Left renal pelvis (tissue), 4 donors: Measurements from ENCODE around the gene HOXA2. TPM values are rescaled to one million over a fixed set of nuclear protein-coding genes. Genes with fewer than 3 reads are reported as not detected.

Experiments used
- DNase-seq, 4 donors: peaks; one replicate each; pipeline ENCODE4 v3.0.0-alpha.2; 2013; ENCODE audit warnings: low read depth in 4 of 4, low spot score in 3 of 4
- polyA plus RNA-seq, 4 donors: library from polyadenylated mRNA; unstranded; fragments of 120-200 nt; gene quantifications; one replicate each; pipeline ENCODE4 v1.2.1, GENCODE V29; 2013; ENCODE audit not compliant: insufficient read length in 4 of 4

The HOXA2 gene
- polyA plus RNA-seq, 4 donors: 10.1 to 15.1 (median 11.3) TPM

GRCh38 chr7:27126596-27127327, 24.3 kb upstream of the HOXA2 start:
- DNase-seq: no peak

- DNase-seq: no peak
Measured at GRCh38 chr7:27125986-27126394, 23.5 kb upstream of the HOXA2 start.

DNA sequence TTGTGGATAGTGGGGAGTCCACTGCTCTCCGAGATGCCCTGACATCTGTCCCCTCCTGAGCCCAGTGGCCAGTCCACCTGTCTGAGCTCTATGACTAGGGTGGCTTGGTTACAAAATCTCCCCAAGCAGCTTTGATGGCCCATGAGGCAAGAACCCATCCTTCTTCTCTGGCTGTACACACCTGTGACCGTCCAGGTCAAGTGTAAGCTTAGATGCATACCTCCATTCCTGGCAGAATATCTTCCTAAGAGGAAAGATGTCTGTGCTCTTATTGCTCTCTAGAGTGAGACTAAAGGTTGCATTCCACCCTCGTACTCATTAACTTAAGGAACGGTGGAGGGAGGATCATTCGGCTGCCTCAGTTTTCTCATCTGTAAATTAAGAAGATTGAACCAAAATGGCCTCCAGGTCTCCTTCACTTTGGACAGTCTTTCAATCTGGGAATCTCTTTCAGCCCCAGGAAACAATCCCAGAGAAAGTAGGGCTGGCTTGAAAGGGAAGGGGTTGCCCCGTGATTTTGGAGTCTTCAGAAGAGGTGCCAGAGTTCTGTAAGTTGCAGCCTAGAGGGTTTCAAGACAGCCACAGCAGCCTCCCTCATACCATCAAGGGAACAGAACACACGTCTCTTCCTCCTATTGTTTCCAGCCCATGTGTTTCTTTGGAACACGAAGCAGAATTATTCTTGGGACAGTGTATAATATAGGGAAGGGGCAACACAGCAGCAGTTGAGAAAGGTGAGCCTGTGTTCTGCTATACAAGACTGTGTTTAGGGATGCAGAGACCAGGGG, 22.6 kb upstream of the HOXA2 start:
- no peak for DNase-seq

- no peak for DNase-seq
Measured at GRCh38 chr7:27124096-27124901, 21.8 kb upstream of the HOXA2 start.

GRCh38 chr7:27123477-27124053, 21.1 kb upstream of the HOXA2 start:
- DNase-seq: no peak

DNA sequence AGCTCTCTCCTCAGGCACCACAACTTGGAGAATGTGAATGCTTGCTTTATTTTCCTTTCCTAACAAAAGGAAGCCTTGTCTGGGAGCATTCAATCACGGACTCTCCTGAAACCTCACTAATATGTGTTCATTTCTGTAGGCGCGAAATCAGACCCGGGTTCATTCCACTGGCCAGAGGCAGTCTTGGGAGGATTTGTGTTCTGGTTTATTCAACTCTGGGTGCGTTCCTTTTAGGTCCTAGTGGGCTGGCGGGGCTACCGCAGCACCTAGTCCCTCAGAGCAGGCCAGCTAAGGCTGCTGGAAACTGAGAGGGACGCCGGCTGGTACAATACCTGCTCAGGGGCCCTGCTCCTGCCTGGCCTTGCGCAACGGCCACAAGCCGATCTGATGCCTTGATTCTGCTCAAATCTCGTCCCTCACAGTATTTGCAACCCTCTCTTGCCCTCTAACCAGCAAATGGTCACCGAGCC, 20.6 kb upstream of the HOXA2 start:
- no peak for DNase-seq

DNA sequence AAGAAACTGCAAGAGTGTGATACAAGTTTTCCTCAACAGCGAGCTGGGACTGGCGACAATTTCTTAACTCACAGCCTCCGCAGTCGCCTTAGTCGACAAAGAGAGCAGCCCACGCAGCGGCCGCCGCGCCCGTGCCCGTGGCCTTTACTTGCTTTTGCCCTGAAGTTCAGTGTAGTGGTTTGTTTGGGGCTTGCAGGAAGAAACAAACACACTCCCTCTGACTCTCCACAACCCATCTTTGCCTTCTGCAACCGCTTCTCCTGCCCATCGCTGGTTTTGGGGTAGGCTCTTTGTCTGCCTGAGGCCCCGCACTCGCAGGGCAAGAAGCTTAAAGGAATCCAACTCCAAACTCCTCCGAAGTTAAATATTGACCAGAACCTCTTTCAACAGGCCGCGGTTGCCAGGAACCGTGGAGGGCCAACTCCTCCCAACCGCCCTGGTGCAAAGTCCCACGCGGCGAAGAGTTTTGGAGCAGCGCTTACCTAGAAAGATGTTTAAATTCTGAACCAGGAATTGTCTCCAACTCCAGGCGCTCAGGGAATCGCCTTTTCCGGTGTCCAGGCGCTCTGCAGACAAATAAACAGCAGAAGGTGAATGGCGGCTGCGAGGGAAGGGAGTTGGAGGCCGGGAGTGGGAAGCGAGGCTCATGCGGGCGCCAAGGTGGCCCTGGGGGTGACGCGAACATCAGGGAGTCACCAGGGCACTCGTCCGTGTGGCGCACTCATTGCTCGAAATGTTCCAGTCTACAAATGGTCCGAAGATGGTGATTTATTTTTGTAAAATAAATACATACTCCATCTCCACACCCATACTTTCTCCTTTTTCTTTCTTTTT, 19.8 kb upstream of the HOXA2 start:
- DNase-seq: no peak

- no peak for DNase-seq
Measured at GRCh38 chr7:27121684-27122076, 19.2 kb upstream of the HOXA2 start.

DNA sequence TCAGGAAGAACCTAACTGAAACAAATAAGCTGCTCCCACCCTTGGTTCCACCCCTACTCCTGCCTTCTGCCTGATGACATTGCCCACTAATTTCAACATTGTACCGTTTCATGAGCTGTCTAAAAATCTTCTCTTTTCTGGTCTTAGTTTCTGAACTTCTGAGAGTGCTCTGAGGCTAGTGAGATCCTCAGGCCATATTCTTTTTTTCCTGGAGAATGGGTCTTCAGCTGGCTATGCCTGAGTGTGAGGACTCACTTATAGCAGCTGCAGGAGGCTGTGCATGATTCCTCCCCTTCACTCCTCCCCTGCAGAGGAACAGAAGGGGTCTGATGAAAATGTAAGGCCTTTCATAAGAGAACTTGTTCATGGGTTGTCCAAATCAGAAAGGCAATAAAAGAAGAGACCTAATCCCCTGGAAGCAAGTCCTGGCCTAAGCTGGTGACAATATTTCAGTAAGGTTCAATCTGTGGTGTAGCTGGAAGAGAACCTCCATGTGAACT, 17.0 kb upstream of the HOXA2 start:
- no peak for DNase-seq

- no peak for DNase-seq
Measured at GRCh38 chr7:27118580-27118979, 16.1 kb upstream of the HOXA2 start.

DNA sequence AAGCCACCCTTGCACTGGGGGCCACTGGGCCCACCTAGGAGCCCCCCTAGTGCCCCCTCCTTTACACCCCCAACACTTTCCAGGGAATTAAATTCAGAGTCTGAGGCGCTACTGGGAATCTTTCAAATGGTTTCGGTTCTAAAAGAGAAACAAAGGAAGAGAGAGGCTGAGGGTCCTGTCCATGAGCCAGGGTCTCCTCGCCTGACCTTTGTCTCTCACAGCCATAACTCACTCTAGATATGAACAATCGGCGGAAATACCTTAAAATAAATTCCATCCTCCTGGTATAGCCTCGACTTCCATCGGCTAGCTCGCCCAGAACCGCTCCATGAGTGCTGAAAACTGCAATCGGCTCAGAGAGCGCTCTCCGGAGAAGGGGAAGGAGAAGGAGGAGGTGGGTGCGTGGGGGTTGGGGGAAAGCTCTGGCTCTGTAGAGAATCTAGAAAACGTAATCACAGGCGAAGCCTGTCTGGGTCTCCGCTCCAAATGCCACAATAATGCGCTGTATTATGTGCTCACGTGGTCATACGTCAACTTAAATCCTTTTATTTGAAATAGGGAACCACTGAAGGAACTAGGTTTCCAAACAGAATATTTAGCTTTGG, 15.5 kb upstream of the HOXA2 start:
- DNase-seq: no peak

DNA sequence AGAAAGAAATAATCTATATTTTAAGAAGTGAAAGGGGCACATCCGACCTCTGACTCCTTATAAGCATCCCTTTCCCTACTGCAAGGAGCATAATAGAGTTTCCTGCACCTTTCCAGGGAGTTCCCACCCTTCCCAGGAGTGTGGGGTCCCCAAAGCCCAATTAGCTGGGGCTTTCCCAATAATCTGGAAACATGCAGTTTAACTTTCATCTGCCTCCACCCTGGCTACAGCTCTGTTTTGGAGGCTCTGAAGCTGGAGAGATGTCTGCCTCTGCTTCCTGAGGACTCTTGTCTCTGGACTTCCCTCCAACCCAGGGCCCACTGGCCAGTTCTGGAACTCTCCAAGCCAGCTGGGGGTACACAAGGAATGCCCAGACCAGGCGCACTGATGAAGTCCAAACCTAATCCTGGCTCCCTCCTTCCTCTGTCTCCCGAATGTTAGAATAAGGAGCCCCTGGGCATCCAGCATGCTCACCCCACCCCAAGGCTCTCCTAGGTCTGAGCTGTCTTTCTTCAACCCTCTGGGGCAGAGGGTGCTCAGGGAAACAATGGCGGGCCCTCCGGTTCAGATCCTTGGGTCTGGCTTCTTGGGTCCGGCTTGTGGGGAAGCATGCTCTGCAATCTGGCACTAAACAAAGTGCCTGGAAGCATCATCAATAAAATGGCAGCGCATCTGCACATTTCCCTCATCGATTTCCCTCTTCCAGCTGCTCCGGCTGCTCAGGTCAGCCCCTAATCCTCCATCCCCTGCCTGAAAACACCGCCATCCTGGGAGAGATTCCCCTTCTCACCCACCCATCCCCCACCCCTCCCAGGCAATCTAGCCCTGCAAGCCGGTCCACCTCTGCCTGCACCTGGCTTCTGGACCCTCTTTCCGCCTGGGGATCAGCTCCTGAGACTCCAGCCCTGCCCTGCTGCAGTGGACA, 14.7 kb upstream of the HOXA2 start:
- no peak for DNase-seq

DNA sequence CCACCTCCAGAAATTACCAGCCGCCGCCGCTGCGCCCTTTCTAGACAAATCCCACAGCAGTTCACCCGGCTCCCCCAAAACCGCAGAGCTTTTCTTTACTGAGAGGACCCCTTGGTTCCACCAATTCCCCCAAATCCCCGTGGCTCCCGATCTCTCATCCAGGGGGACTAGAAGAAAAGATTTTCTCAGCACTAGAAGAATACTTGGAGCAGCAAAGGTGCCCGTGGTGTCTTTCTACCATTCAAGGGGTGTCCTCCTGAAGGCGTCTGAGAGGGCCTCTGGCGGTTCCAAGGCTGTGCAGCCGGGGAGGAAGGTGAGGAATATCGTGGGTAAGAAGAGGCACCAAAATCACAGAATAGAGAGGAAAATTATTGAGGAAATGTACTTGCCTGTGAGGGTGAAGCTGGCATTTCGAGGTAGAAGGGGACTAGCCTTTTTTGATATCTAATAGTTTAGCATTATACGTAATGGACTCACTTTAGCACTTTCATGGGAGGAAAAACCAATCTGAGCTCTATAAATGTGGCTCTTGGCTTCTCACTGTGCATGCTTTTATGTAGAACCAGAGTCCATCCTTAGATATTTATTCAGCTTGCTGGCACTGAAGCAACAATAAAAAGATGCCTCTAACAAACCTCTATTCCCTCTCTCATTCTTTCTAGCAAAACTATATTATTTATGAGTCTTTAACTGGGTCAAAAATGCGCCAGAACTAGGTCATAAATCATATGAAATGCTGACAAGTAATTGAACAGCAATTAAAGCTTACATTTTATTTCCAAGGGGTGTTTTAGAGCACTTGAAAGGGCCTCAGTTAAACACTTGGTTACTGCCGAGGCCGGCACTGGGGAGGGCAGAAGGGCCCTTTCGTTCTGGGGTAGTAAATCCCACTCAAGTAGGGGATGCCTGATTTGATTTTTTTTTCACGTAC, 13.8 kb upstream of the HOXA2 start:
- no peak for DNase-seq

DNA sequence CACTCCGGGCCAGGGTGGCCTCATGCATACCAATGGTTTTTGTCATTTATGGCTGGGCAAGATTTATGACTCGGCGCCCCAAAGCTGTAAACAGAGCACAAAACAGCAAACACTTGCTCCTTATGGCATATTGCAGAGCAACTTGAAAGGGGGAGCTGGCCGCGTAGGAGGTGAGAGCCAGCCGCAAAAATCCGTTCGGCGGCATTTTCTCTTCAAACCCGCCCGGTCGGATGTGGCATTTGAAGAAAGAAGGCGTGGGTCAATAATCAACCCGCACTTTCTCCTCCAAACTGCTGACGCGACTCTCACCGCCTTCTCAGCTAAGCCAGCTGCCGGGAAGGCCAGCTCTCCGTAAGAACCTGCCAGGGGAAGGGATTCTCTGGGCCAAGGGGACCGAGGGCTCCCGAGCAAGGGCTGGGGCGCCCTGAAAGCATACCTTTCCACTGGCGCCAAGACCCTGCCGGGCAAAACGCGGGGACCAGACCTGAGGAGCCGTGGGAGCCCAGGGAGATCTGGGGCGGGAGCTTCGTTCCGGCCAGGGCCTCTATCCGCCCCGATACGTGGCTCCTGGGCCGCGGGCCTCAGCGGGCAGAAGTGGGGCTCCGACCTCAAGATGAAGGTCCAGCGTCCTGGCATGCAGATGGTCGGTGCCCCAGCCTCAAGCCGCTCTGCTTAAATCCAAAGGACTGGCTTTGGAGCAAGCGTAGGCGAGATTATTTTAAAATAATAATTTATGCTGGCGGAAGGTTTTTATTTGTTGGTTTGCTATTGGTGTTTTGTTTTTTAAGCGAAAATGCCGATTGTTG, 12.9 kb upstream of the HOXA2 start:
- DNase-seq: no peak

GRCh38 chr7:27114881-27115220, 12.4 kb upstream of the HOXA2 start:
- DNase-seq: no peak

- DNase-seq: no peak
Measured at GRCh38 chr7:27113991-27114769, 11.7 kb upstream of the HOXA2 start.
